GM18517 (cell line): ENCODE results near the gene NPHP4.

ENCODE experiments used
- ATAC-seq: cut with Tn5 transposase; IDR thresholded peaks from one replicate; pipeline ENCODE4 v1.9.1; 2021; ENCODE audit warnings: mild to moderate bottlenecking, moderate library complexity; ENCODE audit not compliant: unreplicated experiment

Gene NPHP4

GRCh38 chr1:5974631-5975030 lies 17.6 kb downstream of the NPHP4 start:
- ATAC-seq, result no peak

GRCh38 chr1:5973771-5974170 lies 18.5 kb downstream of the NPHP4 start:
- no peak for ATAC-seq

GRCh38 chr1:5972198-5972520 lies 20.1 kb downstream of the NPHP4 start:
- no peak for ATAC-seq

GRCh38 chr1:5971471-5972197 lies 20.6 kb downstream of the NPHP4 start:
- ATAC-seq, result no peak

GRCh38 chr1:5970610-5971273 lies 21.5 kb downstream of the NPHP4 start:
- no peak for ATAC-seq

- ATAC-seq, result no peak
Observed at GRCh38 chr1:5969168-5969567, 23.1 kb downstream of the NPHP4 start.

GRCh38 chr1:5968161-5968736 lies 24.0 kb downstream of the NPHP4 start:
- ATAC-seq, result no peak

- ATAC-seq, result no peak
Observed at GRCh38 chr1:5967351-5968160, 24.7 kb downstream of the NPHP4 start.

- no peak for ATAC-seq
Observed at GRCh38 chr1:5966543-5967205, 25.6 kb downstream of the NPHP4 start.

GRCh38 chr1:5965586-5966131 lies 26.6 kb downstream of the NPHP4 start:
- ATAC-seq, result no peak

GRCh38 chr1:5962265-5963105 lies 29.7 kb downstream of the NPHP4 start:
- ATAC-seq, result no peak

GRCh38 chr1:5961601-5962000 lies 30.6 kb downstream of the NPHP4 start:
- ATAC-seq, result no peak

- ATAC-seq, result no peak
Observed at GRCh38 chr1:5960336-5960735, 31.9 kb downstream of the NPHP4 start.

- no peak for ATAC-seq
Observed at GRCh38 chr1:5959667-5960230, 32.5 kb downstream of the NPHP4 start.

GRCh38 chr1:5959087-5959486 lies 33.1 kb downstream of the NPHP4 start:
- ATAC-seq, result no peak

- ATAC-seq, result no peak
Observed at GRCh38 chr1:5956022-5956830, 36.0 kb downstream of the NPHP4 start.

GRCh38 chr1:5955479-5955977 lies 36.7 kb downstream of the NPHP4 start:
- ATAC-seq, result no peak

GRCh38 chr1:5954964-5955363 lies 37.3 kb downstream of the NPHP4 start:
- no peak for ATAC-seq

- no peak for ATAC-seq
Observed at GRCh38 chr1:5953386-5953785, 38.8 kb downstream of the NPHP4 start.
